ENCODE measurements around the gene BMP4.

DNA sequence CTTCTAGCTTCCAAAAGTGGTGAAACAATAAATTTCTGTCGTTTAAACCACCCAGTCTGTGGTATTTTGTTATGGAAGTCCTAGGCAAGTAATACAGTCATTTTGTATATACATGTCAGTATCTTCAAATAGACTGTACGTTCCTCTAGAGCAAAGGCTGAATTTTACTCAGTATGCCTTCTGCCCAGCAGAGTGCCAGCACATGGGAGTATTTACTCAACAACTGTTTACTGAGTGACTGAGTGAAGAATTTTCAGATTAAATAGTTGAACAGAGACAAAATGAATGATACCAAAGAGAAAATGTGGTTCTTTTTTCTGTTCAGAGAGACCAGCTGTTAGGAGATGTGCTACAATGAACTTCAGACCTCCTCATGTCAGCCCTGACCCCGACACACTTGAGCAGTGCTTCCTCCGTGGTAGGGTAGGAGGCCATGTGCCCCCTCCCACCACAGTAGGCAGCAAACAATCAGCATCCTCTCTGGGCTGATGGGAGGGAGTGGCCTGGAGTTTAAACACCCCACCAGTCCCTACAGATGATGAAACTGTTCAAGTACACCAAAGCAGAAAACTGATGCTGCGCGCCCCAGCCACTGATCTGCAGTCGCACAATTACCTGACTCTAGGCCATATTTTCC is 21.7 kb downstream of the BMP4 start:
- TF ChIP-seq POLR2AphosphoS5 (IDR thresholded peaks at IDR 0.05), result no peak
- TF ChIP-seq, protein P1, sequence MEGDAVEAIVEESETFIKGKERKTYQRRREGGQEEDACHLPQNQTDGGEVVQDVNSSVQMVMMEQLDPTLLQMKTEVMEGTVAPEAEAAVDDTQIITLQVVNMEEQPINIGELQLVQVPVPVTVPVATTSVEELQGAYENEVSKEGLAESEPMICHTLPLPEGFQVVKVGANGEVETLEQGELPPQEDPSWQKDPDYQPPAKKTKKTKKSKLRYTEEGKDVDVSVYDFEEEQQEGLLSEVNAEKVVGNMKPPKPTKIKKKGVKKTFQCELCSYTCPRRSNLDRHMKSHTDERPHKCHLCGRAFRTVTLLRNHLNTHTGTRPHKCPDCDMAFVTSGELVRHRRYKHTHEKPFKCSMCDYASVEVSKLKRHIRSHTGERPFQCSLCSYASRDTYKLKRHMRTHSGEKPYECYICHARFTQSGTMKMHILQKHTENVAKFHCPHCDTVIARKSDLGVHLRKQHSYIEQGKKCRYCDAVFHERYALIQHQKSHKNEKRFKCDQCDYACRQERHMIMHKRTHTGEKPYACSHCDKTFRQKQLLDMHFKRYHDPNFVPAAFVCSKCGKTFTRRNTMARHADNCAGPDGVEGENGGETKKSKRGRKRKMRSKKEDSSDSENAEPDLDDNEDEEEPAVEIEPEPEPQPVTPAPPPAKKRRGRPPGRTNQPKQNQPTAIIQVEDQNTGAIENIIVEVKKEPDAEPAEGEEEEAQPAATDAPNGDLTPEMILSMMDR (IDR thresholded peaks at IDR 0.05), result no peak
- no peak for TF ChIP-seq EP300 (IDR thresholded peaks at IDR 0.05)

Measured in sigmoid colon (tissue), 4 donors.